Urothelium cell line (cell line): ENCODE measurements around the gene ARL15.
A peak's percentile ranks its signal among the peaks of the same experiment; 100 is the strongest.

Source experiments
- DNase-seq: peaks from one replicate; pipeline ENCODE4 v3.0.0; 2011; ENCODE audit warnings: low spot score, mixed read lengths
- FAIRE-seq: peaks from 2 replicates; lab custom pipeline; 2011; peaks lifted over from hg19 to GRCh38; lab: Jason Lieb, UNC

Gene ARL15

DNA sequence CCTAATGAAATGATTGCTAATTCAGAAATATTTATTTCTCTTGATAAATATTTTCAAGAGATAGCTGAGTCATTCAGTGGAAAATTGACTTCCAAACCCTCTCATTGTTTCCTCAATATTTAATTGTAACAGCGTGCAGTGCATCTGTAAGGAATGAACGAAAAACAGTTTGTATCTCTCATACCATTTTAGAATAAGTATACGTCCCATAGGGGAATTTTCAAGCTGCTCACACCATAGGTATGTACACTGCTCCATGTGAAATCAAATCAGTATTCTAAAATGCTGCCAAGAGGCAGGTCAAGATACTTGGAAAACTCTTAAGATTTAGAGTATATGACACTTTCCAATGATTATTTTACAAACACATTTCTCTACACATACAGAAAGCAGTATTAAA, 202.2 kb downstream of the ARL15 start:
- FAIRE-seq = no peak
- DNase-seq = no peak

- FAIRE-seq = no peak
- DNase-seq = no peak
These were observed 206.5 kb downstream of the ARL15 start for GRCh38 chr5:54103871-54104270.

DNA sequence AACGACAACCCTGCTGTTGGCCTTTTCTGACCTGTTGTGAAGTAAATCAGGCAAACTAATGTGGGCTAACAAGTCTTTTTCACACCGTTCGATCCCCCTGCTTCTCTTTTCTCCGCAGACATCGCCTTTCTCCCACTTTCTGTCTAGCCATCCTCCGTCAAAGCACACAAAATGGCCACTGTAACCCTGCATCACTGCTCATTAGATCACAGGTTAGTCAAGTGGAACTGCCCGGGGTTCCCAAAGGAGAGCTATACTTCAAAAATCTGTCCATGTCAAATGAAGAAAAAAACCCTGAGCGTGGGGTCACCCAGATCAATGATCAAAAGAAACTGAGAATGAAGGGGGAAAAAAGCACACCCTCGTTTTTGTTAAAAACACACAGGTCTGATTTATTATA, 212.1 kb downstream of the ARL15 start:
- no peak for DNase-seq
- FAIRE-seq = no peak

DNA sequence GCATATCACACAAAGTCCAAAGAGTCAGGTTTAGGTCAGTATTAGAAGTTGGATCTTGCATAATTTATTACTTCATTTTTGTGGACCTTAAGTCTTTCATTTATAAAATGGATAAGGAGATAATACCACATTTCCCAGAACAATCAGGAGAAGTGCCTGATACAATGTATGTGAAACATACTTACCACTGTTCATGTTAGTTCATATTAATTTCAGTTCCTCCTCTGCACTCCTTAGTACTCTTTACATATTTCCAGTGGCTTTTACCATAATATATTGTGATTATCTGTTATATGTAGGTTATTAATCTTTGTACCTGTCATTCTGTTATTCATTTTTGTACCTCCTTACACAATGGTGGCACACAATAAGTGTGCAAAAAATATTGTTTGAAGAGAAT, 214.4 kb downstream of the ARL15 start:
- DNase-seq (no peak), FAIRE-seq (no peak)

DNA sequence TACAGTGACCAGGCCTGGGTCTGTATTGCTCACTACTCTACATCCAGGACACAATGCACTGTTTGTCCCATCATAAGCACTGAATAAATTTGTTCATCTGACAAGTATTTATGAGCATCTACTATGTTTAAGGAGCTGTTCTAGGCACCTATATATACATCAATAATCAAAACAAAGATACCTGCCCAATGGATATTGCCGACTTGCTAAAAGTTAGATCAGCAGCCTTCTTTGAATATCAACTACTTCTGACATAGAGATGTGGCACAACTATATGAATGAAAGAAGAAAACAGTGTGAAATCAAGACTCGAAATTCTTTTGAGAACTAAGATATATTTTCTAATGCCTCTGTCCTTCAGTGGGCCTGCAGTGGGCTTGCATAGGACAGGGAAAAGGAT, 215.7 kb downstream of the ARL15 start:
- FAIRE-seq (no peak), DNase-seq (no peak)

- DNase-seq = no peak
- no peak for FAIRE-seq
These were observed 216.5 kb downstream of the ARL15 start for GRCh38 chr5:54093861-54094260.

DNA sequence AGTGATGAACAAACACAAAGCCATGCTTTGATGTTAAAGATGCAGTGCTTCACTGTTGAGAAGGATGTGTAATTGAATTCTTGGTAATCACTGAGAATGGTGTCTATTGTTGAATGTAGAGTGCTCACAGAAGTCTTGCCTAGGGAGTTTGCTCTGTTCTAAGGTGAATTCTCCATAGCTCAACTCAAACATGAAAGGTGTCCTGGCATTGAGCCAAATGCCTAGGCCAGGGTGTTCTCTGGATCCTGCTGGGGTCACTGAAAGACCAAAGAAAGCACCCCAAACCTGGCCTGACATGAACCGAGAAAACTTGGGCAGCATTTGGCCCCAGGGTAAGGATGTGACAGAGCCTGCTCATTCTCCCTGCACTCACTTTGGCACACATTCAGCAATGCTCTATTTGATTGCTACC, 217.3 kb downstream of the ARL15 start:
- DNase-seq = no peak

DNA sequence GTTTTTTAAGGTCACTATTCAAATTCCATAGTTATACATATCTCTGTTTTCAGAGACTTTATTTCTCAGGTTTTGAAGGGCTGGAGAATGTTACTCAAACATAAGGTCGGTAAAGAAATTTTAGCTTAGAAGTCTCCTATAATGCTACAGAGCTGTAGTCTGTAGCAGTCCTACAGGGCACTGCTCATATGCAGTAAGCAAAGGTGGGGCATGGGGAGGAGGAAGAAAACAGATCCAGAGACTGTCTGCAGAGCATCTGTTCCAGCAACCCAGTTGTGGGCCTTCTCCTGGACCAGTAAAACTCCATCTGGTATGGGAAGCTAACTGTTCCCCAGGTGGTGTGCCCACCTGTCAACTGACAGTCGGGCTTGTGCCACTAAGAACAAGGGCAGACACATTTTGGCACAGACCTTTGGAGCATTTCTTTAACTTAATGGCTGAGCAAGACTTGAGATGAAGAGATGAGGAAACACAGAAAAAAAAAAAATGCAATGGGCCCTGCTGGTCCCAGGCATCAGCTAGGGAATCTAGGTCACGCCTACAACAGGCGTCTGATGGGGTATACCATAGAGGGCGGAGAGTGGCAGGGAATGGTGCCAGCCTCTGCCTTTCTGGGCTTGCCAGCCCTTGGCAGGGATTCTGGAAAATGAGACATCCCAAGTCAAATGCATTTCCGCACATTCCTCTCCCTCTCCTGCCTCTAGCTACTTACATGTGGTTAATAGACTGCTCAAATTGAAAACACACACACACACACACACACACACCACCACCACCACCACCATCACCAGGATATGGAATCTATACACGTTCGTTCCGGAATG, 218.9 kb downstream of the ARL15 start:
- DNase-seq (peak; percentile 7), FAIRE-seq (no peak)

More for the DNA sequence above, 217.3 kb downstream of the ARL15 start:
- no peak for FAIRE-seq

DNA sequence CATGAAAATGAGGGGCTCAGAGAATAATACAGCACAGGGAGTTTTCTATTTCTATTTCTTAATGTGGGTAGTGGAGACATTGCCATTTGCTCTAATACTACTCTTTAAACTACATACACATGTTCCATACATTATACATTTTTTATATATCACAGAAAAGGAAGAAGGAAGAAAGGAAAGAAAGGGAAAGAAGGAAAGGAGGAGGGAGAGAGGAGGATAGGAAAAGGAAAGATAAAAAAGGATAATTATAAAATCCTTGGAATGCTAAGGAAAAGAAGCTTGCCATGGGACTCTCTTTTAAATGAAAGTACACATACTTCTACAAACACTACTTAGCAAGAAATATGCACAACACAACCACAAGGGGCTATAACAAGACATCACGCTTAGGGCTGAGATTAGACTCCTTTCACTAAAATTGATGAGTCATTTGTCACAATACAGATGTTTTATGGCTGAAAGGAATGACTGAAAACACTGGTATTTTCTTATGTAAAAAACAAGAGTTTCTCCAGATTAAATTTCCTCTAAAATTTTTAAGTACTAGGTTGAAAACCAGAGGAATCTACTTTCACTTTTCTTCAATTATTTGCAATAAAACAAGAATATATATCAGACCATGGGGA, 219.8 kb downstream of the ARL15 start:
- FAIRE-seq = no peak
- peak; percentile 51 for DNase-seq

GRCh38 chr5:54088081-54088480, 222.3 kb downstream of the ARL15 start:
- FAIRE-seq (no peak), DNase-seq (no peak)

- FAIRE-seq (no peak), DNase-seq (peak; percentile 13)
These were observed 222.9 kb downstream of the ARL15 start for GRCh38 chr5:54087436-54087835.

GRCh38 chr5:54086191-54086590, 224.2 kb downstream of the ARL15 start:
- DNase-seq (no peak), FAIRE-seq (no peak)

DNA sequence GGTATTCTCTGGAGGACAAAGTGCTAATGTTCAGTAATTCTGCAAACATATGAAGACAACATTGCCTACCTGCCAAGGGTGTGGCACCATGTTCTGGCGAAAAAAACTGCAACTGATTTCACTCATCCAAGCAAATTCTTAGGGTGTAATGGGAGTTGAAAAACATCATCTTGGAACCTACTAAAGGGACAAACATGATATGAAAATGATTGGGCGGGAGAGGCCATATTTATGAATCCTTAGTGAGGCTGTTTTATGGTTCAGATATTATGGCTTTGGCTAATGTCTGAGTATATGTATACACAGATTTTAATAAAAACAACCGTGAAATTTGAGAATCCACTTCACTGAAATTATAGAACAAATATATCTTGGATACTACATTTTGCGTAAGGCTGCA, 225.7 kb downstream of the ARL15 start:
- no peak for FAIRE-seq
- DNase-seq = no peak

- FAIRE-seq (no peak), DNase-seq (no peak)
These were observed 226.5 kb downstream of the ARL15 start for GRCh38 chr5:54083851-54084250.

DNA sequence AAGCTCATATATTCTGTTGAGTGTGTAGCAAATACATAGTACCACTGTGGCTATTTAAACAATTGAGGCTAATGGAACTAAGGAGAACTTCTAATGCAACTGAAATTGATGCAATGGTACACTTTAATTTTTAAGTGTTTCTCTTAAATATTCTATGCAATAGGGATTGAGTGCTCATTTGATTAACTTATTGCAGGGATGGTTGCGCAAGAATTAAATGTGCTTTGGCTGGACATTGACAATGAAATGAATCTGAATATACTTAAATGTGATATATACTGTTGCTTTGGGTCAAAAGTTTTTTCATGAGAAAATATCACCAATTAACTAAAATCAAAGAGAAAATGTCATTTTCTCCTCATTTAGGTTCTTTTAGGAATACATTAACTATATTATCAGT, 227.1 kb downstream of the ARL15 start:
- no peak for FAIRE-seq
- DNase-seq = no peak

GRCh38 chr5:54081415-54081814, 229.0 kb downstream of the ARL15 start:
- DNase-seq (no peak), FAIRE-seq (no peak)

DNA sequence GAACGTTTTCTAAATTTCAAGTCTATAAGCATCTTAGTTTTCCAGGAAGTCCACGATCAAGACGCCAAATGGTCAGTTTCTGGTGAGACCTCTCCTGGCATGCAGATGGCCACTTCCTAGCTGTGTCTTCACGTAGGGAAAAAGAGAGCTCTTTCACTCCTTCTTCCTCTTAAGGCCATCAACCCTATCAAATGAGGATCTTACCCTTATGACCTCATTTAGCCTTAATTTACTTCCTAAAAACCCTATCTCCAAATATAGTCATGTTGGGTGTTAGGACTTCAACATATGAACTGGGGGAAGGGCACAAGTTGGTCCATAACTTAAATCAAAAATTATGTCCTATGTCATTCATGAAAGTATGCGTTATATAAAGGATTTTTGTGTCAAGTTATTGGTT, 229.5 kb downstream of the ARL15 start:
- FAIRE-seq (no peak), DNase-seq (no peak)

DNA sequence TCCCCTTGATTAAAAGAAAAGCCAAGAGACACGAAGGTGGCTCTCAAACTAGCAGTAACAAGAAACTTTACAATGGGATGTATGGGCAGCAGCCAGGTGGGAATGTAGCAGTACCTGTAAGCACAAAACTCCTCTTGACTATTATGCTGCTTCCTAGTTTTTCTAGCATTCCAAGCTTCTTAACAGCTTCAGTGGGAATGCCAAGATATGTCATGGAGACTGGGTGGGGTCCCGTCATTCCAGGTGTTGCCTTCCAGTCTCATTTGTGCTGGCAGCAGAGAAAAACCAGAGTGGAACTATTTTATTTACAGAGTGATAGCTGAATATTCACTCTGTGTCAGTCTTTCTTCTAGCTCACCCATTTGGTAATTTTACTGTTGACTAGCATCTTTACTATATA, 236.6 kb downstream of the ARL15 start:
- DNase-seq (no peak), FAIRE-seq (no peak)

DNA sequence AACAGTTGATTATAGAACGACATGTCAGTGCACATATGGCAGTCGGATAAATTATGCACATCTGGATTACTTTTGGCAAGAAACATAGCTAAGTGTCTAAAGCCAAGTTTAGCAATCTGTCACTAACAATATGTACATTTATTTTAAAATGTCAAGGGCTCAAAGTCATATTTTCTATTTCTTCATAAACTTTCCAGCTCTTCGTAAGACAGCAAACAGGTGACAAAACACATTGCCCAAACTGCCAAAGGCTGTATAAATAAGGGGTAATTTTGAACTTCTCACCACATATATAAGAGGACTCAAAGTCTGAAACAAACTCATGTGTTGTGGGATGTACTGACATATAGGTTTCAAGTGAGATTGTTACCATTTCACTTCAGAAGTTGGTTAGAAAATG, 237.2 kb downstream of the ARL15 start:
- FAIRE-seq (no peak), DNase-seq (no peak)

DNA sequence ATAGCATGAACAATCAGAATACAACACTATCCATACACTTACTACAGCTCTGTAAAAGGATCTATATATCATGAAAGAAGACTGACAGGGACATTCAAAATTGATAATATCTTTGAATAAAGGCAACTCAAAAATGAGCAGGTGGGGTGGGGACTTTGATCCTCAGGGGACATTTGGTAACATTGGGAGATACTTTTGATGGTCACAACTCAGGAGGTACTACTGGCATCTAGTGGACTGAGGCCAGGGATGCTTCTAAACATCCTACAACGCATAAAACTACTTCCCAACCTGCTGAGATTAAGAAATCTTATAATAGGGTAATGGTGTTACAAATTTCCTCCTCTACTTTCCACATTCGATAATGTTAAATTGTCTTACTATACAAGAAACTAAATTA, 243.9 kb downstream of the ARL15 start:
- FAIRE-seq (no peak), DNase-seq (no peak)

DNA sequence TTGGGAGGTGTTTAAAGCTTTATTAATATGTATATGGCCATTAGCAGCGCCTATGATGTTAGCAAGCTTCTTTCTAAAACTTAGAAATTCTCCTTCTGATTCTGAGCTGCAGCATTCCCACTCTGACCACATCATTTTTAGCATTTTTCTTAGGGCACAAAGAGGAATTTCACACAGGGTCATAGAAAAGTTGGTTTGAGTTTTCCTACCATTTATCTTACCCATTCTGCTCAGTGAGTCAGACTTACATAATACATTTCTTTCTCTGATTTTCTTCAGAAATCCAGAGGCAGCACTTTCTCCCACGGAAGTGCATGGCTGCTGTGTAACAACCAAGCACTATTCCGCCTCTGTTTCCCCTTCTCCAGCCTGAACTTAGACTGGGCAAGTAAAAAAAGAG, 246.6 kb downstream of the ARL15 start:
- FAIRE-seq (no peak), DNase-seq (peak; percentile 35)

- FAIRE-seq (peak; percentile 48), DNase-seq (peak; percentile 4)
These were observed 247.4 kb downstream of the ARL15 start for GRCh38 chr5:54062958-54063357.
